ENCODE measurements around the gene FCN2.

- TF ChIP-seq CTCF (optimal IDR thresholded peaks at IDR 0.05 in 1 of 3, IDR thresholded peaks at IDR 0.05 in 1 of 3, conservative IDR thresholded peaks at IDR 0.05 in 1 of 3; ENCODE audit: extremely low read depth in 1 of 3, insufficient read depth in 2 of 3, low read length in 3 of 3) (no peak), EZH2 (IDR thresholded peaks at IDR 0.05; ENCODE audit: low read length) (no peak)
Measured at GRCh38 chr9:134935056-134935640, 54.5 kb downstream of the FCN2 start.

All from keratinocyte (primary cell).